ENCODE results near the gene WNT7B. TPM values are rescaled to one million over a fixed set of nuclear protein-coding genes. Genes with fewer than 3 reads are reported as not detected.

WNT7B gene
- total RNA-seq, 1 donor from 2014 or later = not detected

DNA sequence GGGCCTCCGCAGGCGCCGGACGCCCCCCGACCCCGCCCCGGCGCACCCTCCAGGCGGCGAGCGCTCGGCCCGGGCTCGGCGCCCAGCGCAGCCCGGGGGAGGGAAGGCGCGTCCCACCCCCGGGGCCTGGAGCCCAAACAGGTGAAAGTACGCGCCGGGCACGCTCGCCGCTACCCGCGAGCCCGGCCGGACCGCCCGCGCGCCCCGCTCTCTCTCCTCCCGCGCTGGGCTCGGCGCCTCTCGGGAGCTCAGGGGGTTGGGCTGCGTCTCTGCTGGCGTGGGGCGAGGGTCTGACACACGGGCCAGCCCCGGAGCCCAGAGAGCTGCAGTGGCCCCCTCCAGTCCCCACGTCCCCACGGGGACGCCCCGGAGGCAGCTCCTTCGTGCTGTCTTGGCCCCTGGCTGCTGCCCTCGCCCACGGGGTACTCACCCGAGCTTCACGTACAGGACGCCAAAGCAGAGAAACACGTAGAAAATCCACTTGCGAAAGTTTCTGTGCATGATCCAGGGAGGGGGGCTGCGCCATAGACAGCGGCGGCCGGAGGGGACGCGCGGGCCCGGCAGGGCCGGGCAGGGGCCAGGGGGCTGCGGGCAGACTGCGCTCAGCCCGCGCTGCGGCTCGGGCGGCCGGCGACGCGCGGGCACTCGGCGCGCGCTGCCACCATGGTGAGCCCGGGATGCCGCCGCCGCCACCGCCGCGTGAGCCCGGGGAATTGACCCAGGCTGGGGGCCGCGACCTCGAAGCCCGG is 534 bp downstream of the WNT7B start:
- intact Hi-C loops (cut with DNase I) = no loop called here
- DNase-seq (ENCODE audit: low spot score) = no peak

DNA sequence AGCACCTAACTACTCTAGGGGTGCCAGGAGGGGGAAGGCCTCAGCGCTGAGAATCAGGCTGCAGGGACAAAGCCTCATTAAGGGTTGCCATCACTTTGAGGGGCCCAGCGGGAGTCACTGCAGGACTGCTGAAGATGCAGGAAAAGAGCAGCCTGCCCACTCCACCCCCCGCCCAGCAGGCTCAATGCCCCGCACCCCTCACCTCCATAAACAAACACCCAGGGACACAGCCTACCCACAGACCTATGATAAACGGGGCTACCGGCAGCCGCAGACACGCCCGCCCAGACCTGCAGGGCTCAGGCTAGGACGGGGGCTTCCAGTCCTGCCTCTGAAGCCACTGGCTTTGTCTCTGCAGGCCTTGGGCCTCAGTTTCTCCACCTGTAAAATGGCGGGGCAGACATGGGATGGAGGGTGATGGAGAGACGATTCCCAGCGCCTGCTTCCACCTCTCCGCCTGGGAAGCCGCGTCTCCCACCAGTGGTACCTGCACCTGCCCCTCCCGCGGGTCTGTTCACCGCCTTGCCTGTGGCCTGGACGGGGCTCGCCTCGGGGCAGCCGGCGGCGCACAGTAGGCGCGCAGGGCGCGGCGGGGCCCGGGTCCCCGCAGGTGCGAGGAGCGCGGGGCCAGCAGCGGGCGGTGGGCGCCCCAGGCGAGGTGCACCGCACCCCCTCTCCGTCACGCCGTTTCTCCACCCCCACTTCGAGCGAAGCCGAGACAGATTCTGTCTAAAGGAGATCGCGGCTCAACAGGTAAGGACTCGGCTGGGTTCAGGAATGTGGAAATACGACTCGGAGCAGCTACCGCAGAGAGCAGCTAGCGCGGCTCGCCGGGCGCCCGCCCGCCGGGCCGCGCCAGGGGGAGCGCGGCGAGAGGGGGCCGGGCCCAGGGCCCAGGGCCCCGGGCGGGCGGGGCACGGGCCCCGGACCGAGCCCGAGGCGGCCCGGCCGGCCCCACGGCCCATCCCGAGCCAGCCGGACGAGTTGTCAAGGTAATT is 1.5 kb downstream of the WNT7B start:
- intact Hi-C loops (cut with DNase I) = no loop called here
- no peak for DNase-seq (ENCODE audit: low spot score)

DNA sequence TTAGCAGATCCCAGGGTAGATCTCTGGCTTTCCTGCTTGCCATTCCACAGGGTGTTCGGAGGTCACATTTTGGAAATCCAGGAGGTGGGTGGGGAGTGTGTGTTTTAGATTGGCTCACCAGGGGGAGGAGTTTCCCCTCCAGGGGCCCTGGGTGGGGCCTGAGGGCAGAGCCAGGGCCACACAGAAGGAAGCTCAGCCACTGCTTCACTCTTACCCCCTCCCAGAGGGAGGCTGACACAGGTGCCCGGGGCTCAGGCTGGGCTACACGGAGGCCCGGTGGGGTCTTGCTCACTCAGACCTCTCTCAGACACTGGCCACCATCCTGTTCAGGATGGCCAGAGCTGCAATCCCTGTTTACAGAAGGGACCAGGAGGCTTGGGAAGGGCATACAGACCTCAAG is 2.5 kb downstream of the WNT7B start:
- no peak for DNase-seq (ENCODE audit: low spot score)
- intact Hi-C loops (cut with DNase I) = no loop called here

- no peak for DNase-seq (ENCODE audit: low spot score)
- intact Hi-C loops (cut with DNase I) = no loop called here
Measured at GRCh38 chr22:45972889-45973253, 4.1 kb downstream of the WNT7B start.

- intact Hi-C loops (cut with DNase I) = no loop called here
- no peak for DNase-seq (ENCODE audit: low spot score)
Measured at GRCh38 chr22:45972091-45972888, 4.7 kb downstream of the WNT7B start.

DNA sequence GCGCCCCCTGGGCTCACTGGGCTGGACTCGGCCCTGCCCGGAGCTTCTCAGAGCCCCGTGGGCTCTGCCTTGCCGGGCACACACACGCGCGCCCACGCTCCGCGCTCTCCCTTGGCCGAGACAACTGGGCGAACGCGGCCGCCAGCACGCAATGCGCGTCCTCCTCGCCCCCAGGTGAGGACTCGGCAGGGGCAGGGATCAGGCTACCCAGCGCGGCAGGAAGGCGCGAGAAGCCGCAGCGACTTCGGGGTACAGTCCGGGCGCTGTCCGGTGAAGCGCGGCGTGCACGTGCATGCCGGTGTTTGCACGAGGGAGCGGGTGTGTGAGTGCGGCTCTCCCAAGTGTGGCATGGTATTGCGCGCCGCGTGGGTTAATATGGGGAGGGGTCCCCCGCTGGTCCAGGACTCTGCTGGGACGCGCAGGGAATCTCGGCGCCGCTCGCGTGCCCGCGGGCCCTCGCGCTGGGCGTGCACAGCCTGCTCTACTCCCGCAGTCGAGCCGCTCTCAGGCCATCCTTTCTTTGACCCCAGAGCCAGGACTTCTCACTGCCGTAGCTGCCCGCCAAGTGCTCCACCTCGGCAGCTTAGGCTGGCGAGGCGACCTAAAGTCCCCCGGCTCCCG is 5.4 kb downstream of the WNT7B start:
- intact Hi-C loops (cut with DNase I) = no loop called here
- no peak for DNase-seq (ENCODE audit: low spot score)

GRCh38 chr22:45970705-45971407 is 6.1 kb downstream of the WNT7B start:
- no peak for DNase-seq (ENCODE audit: low spot score)
- intact Hi-C loops (cut with DNase I) = no loop called here

- no peak for DNase-seq (ENCODE audit: low spot score)
- intact Hi-C loops (cut with DNase I) = no loop called here
Measured at GRCh38 chr22:45969801-45970470, 7.0 kb downstream of the WNT7B start.

DNA sequence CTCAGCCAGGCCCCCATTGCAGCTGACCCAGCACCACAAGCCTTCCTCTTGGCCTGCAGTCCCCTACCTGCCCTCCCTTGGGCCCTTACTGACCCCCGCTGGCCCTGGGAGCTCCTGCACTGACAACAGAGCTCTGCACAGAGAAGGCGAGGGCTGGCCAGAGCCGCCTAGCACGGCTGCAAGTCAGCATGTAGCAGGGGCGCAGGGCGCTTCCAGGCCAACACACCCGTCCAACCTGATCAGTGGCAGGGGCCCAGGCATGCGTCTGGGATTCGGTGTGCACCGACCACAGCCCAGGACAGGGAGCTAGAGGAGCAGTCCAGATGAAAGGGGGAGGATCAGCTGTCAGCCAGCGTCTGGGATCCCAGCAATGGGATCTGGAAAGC is 7.6 kb downstream of the WNT7B start:
- intact Hi-C loops (cut with DNase I) = no loop called here
- DNase-seq (ENCODE audit: low spot score) = no peak

DNA sequence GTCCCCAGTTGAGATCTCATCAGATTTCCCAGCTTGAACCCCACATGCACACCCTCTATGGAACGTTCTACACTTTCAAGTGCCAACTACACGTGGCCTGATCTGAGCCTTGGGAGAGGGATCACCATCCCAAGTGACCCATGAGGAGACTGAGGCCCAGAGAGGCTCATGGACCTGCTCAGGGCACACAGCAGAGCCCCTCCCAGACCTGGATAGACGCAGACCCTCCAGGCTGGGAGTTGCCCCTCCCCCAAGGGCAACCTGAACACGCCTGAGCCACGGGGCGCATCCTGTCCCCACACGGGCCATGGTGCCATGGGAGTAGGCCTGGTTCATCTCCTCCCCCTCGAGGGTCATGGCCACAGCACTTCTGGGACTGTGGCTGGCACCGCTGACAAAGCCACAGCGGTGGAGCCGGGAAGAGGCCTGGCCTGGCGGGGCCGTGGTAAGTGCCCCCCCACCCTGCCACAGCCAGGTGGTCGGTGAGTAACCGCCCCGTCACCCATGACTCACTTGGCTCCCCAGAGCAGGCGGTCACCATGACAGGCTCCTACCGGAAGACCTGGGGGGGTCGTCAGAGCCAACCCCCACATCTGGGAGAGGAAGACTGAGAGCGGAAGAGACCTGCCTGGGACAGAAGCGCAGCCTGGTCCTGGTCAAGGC is 8.1 kb downstream of the WNT7B start:
- DNase-seq (ENCODE audit: low spot score) = no peak
- intact Hi-C loops (cut with DNase I) = no loop called here

DNA sequence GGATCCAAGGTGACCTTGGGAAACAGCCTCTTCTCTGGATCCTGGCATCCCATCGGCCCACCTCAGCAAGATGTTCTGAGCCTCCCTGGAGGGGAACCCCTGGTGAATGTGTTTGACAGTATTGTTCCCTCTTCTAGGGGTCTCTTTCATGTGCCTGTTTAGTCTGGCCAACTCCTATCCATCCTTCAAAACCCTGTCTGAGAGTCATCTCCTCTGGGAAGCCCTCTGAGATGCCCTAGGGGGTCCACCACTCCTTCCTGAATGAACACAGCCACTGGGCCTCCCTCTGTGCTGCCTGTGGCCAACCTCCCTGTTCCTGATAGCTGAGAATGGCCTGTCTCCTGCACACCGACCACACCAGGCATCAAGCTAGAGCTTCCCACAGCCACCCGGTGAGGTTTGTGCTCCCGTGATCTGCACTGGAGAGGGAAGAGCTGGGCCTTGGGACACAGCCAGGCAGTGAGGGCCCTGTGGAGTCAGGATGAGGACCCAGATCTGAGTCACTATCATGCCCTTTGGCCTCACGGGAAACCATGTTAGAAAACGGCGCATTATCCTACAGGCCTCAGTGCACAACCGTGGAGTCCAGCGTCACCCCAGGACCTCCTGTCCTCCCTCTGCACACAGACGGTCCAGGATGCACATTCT is 8.8 kb downstream of the WNT7B start:
- intact Hi-C loops (cut with DNase I) = no loop called here
- DNase-seq (ENCODE audit: low spot score) = no peak

DNA sequence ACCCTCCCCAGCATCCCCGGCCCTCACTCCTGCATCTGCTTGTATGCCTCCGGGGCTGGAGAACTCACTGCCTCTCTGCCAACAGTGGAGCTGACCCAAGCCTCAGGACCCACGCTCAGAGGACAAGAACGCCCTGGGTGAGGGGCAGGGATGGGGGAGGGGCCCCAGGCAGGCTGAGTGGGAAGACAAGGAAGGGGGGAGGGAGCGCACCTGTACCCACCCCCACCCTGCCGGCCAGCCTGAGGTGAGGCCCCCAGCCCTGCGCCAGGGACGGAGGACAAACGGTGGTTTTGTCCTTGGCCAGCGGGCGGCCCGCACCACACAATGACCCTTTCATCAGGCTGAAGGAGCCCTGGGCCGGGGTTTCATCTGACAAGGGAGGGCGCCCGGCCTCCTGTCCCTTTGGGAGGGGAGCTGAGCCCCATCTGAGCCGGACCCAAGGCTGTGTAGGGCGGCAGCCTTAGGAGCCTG is 10.0 kb downstream of the WNT7B start:
- intact Hi-C loops (cut with DNase I) = no loop called here
- no peak for DNase-seq (ENCODE audit: low spot score)

DNA sequence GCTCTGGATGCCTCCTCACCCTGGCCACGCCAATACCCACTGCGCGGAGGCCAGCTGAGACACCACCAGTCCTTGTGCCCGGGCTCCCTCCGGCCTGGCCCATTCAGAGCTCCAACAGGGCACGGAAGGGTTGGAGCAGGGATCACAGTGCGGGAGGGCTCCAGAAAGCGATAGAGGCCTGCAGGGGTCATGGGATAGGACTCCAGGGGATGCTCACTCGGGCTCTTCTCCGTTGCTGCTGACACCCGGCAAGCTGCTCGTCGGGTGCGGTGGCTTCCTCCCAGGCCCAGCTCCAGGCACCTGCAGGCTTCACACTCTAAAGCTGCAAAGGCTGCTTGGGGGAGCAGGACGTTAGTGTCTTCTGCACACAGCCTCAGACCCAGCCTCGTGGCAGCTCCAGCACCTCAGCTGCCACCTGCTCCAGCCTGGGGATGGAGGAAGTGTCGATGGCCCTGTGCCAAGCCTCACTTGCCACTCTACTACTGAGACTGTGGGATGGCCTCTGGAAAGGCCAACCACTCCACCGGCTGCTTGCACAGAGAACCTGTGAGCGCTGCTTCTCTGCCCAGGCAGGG is 10.6 kb downstream of the WNT7B start:
- DNase-seq (ENCODE audit: low spot score) = no peak
- intact Hi-C loops (cut with DNase I) = no loop called here

DNA sequence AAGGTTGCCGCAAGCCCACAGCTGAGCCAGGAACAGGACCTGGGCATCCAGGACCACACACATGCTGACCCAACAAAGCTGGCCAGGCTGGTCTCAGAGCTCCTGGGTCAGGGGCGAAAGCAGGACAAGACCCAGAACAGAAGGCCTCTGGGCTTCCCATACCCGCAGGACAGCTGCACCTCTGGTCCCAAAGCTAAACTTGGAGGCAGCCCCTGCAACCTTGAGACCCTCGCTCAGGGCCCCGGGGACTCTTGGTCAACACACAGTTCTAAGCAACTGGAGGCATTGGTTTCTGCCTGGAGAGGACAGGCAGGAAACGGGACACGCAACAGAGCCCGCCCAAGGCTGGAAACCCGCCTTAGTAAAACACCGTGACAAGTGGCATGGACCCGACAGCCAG is 11.4 kb downstream of the WNT7B start:
- intact Hi-C loops (cut with DNase I) = no loop called here

DNA sequence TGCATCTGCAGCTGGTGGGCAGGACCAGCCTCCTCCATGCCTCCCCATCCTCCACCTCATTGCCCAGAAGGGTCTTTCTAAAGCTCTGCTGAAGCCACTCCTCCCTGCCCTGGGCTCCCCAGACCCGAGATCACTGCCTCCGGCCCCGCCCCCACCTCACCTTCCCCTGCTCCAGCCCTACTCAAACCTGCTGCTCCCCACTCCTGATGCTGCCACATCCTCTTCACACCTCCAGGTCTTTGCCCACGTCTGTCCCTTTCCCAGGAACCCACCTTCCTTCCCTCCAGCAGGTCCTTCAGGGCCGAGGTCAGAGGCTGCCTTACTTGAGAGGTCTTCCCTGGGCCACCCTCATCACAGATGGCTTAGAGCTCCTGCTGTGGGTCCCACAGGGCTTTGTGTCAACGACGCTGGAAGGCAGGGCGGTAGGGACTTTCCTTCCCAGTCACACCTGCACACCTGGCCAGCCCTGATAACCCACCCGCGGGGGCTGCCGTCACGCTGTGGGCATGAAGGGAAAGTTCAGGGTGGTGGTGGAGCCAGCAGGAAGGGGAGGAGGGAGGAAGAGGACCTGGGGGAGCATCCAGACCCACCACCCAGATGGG is 11.9 kb downstream of the WNT7B start:
- intact Hi-C loops (cut with DNase I) = no loop called here
- no peak for DNase-seq (ENCODE audit: low spot score)

More for the DNA sequence above, 11.4 kb downstream of the WNT7B start:
- no peak for DNase-seq (ENCODE audit: low spot score)

DNA sequence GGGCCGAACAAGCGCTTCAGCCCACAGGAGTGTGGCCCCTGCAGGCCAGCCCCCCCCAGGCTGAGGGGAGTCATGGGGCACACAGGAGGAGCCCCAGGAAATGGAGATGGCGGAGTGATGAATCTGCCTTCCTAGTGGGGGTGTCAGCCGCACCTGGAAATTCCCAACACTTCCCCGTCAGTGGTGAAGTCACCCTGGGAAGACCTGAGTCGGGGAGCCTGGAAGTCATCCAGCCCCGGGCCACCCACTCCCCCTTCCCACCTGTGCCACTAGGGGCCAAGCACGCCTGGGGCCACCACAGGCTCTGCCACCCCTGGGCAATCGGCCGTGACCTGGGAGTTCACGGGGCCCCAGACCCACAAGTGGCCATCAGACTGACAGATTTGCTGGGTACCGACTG is 12.6 kb downstream of the WNT7B start:
- intact Hi-C loops (cut with DNase I) = no loop called here
- DNase-seq (ENCODE audit: low spot score) = no peak

GRCh38 chr22:45963821-45964220 is 13.1 kb downstream of the WNT7B start:
- intact Hi-C loops (cut with DNase I) = no loop called here
- DNase-seq (ENCODE audit: low spot score) = no peak

Data from cardiac septum (tissue), 1 donor.